GM12878 (cell line): ENCODE results near the gene SPCS3. TPM values are rescaled to one million over a fixed set of nuclear protein-coding genes. Genes with fewer than 3 reads are reported as not detected.

Source experiments
- FOXK2 ChIP-seq: fragments of 450-650 bp; IDR thresholded peaks from 2 replicates; pipeline ENCODE4 v1.6.1; 2017; ENCODE audit warnings: mild to moderate bottlenecking, moderate library complexity
- MTA2 ChIP-seq: fragments of 450-650 bp; IDR thresholded peaks from 2 replicates; pipeline ENCODE4 v1.6.1; 2016; ENCODE audit warnings: low read depth, mild to moderate bottlenecking, moderate library complexity
- MXI1 ChIP-seq: fragments of 150-350 bp; IDR thresholded peaks from 2 replicates; pipeline ENCODE4 v1.6.1; 2011; ENCODE audit warnings: low read depth, mild to moderate bottlenecking, inconsistent platforms, low read length, improper control_type of control experiment
- SPI1 ChIP-seq: IDR thresholded peaks from 2 replicates; pipeline ENCODE4 v1.6.1; 2011; ENCODE audit warnings: low read depth, mild to moderate bottlenecking, low read length, moderate library complexity, borderline replicate concordance; ENCODE audit not compliant: insufficient read depth
- ZNF24 ChIP-seq: fragments of 450-650 bp; IDR thresholded peaks from 2 replicates; pipeline ENCODE4 v1.6.1; 2017; ENCODE audit warnings: antibody characterized with exemption, mild to moderate bottlenecking
- polyA plus RNA-seq, 11 experiments: library from polyadenylated mRNA; depleted of rRNA in 4 of 11; unstranded in 6 of 11; stranded (reverse) in 5 of 11; fragments of >200 nt; fragmentation: Nextera tagmentation in 4 of 11; fragmentation: Illumina TruSeq in 1 of 11; extraction: Ambion mirVana in 4 of 11; extraction: Trizol in 1 of 11; gene quantifications; 1 replicate in 1 of 11; 2 replicates in 10 of 11; pipeline versions ENCODE4 v1.2.1 to v1.2.3, GENCODE V29; 2011 to 2016; ENCODE audit warnings: inconsistent platforms in 2 of 11, missing spikeins in 2 of 11, low read depth in 1 of 11
- total RNA-seq, 4 experiments: library from RNA; depleted of rRNA in 3 of 4; stranded (reverse); fragments of >200 nt in 3 of 4; fragmentation: Illumina TruSeq in 1 of 4; extraction: Trizol in 1 of 4; gene quantifications; 2 replicates each; pipeline versions ENCODE4 v1.2.1 to v1.2.3, GENCODE V29; 2013 to 2021
- TF ChIP-seq, protein P1 (sequence below): fragments of 450-650 bp; formaldehyde crosslinking; IDR thresholded peaks from 2 replicates; pipeline ENCODE4 v1.4.0; 2022; ENCODE audit warnings: mild to moderate bottlenecking, moderate library complexity
- TF ChIP-seq, protein P2 (sequence below): fragments of 450-650 bp; IDR thresholded peaks from 2 replicates; pipeline ENCODE4 v1.6.1; 2016; ENCODE audit warnings: mild to moderate bottlenecking
- TF ChIP-seq, protein P3 (sequence below): fragments of 450-650 bp; IDR thresholded peaks from 2 replicates; pipeline ENCODE4 v1.6.1; 2016; ENCODE audit warnings: mild to moderate bottlenecking

The SPCS3 gene
- total and polyA plus RNA-seq, 10 of the 15 experiments (the other 5 are each of a cell fraction or from before 2014, with no cell fraction given), result 50.0 to 151 (median 76.4) TPM

DNA sequence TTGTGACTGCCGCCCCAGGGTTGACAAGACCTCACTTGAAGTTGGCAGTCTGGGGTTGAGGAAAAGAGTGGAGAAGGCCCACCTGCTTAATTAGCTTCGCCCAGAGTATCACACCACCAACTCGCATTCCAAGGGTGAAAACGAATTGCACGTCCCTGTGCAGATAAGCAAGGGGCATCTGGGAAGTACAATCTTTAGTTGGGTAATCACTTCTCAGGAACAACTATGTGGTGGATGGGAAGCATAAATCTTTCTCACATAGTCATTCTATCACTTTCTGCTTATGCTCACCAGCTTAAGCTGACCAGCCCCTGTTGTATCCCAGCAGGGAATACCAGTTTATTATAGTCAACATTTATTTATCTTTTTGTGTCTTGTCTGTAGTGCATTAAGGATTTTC is 14.3 kb downstream of the SPCS3 start (continued):
- TF ChIP-seq, protein P1, sequence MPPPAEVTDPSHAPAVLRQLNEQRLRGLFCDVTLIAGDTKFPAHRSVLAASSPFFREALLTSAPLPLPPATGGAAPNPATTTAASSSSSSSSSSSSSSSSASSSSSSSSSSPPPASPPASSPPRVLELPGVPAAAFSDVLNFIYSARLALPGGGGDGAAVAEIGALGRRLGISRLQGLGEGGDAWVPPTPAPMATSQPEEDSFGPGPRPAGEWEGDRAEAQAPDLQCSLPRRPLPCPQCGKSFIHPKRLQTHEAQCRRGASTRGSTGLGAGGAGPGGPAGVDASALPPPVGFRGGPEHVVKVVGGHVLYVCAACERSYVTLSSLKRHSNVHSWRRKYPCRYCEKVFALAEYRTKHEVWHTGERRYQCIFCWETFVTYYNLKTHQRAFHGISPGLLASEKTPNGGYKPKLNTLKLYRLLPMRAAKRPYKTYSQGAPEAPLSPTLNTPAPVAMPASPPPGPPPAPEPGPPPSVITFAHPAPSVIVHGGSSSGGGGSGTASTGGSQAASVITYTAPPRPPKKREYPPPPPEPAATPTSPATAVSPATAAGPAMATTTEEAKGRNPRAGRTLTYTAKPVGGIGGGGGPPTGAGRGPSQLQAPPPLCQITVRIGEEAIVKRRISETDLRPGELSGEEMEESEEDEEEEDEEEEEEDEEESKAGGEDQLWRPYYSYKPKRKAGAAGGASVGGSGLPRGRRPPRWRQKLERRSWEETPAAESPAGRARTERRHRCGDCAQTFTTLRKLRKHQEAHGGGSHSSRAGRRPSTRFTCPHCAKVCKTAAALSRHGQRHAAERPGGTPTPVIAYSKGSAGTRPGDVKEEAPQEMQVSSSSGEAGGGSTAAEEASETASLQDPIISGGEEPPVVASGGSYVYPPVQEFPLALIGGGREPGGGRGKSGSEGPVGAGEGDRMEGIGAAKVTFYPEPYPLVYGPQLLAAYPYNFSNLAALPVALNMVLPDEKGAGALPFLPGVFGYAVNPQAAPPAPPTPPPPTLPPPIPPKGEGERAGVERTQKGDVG (CRISPR knock-in tag), result no peak
- TF ChIP-seq, protein P2, sequence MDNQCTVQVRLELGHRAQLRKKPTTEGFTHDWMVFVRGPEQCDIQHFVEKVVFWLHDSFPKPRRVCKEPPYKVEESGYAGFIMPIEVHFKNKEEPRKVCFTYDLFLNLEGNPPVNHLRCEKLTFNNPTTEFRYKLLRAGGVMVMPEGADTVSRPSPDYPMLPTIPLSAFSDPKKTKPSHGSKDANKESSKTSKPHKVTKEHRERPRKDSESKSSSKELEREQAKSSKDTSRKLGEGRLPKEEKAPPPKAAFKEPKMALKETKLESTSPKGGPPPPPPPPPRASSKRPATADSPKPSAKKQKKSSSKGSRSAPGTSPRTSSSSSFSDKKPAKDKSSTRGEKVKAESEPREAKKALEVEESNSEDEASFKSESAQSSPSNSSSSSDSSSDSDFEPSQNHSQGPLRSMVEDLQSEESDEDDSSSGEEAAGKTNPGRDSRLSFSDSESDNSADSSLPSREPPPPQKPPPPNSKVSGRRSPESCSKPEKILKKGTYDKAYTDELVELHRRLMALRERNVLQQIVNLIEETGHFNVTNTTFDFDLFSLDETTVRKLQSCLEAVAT, result no peak
- TF ChIP-seq, protein P3, sequence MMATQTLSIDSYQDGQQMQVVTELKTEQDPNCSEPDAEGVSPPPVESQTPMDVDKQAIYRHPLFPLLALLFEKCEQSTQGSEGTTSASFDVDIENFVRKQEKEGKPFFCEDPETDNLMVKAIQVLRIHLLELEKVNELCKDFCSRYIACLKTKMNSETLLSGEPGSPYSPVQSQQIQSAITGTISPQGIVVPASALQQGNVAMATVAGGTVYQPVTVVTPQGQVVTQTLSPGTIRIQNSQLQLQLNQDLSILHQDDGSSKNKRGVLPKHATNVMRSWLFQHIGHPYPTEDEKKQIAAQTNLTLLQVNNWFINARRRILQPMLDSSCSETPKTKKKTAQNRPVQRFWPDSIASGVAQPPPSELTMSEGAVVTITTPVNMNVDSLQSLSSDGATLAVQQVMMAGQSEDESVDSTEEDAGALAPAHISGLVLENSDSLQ, result no peak
- no peak for TF ChIP-seq SPI1
- TF ChIP-seq FOXK2, result no peak
- no peak for TF ChIP-seq MXI1
- TF ChIP-seq MTA2, result no peak
- no peak for TF ChIP-seq ZNF24
